ENCODE data around the gene SPTBN4. TPM values are rescaled to one million over a fixed set of nuclear protein-coding genes. Genes with fewer than 3 reads are reported as not detected.

SPTBN4 gene
- total and polyA plus RNA-seq, 10 donors: 0.30 to 2.3 (median 0.66) TPM

GRCh38 chr19:40466219-40466984, 399 bp upstream of the SPTBN4 start:
- Histone ChIP-seq H3K4me3 (peak overlapping the region; percentile 39 to 89 (median 58)), H3K36me3 (no peaks in the 10 kb centered on the region), H3K4me1 (peaks cover 12 to 59% (median 45%) of the 10 kb centered on the region in 6 donors), H3K27me3 (replicated peaks in 1 of 7) (peaks cover 0 to 24% (median 10%) of the 10 kb centered on the region in 7 donors), H3K9me3 (no peaks in the 10 kb centered on the region), H3K27ac (peak overlapping the region in 7 of 8 donors; percentile 17 to 93 (median 84))
- peak; percentile 89 for DNase-seq
- TF ChIP-seq POLR2AphosphoS5 (IDR thresholded peaks at IDR 0.05) (peak in 1 of 3 donors; percentile 7), POLR2A (IDR thresholded peaks at IDR 0.05) (no peak)
- TF ChIP-seq, protein P1, sequence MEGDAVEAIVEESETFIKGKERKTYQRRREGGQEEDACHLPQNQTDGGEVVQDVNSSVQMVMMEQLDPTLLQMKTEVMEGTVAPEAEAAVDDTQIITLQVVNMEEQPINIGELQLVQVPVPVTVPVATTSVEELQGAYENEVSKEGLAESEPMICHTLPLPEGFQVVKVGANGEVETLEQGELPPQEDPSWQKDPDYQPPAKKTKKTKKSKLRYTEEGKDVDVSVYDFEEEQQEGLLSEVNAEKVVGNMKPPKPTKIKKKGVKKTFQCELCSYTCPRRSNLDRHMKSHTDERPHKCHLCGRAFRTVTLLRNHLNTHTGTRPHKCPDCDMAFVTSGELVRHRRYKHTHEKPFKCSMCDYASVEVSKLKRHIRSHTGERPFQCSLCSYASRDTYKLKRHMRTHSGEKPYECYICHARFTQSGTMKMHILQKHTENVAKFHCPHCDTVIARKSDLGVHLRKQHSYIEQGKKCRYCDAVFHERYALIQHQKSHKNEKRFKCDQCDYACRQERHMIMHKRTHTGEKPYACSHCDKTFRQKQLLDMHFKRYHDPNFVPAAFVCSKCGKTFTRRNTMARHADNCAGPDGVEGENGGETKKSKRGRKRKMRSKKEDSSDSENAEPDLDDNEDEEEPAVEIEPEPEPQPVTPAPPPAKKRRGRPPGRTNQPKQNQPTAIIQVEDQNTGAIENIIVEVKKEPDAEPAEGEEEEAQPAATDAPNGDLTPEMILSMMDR (IDR thresholded peaks at IDR 0.05 in 8 of 11, conservative IDR thresholded peaks at IDR 0.05 in 3 of 11): peak in 1 of 11 experiments; percentile 8
- intact Hi-C loops (cut with DNase I; ENCODE audit: low total_unique reads): no loop called here
- WGBS, 5 donors: 9 to 18% (median 15%) methylated on average over 38 to 48 of the region's 48 CpGs

DNA sequence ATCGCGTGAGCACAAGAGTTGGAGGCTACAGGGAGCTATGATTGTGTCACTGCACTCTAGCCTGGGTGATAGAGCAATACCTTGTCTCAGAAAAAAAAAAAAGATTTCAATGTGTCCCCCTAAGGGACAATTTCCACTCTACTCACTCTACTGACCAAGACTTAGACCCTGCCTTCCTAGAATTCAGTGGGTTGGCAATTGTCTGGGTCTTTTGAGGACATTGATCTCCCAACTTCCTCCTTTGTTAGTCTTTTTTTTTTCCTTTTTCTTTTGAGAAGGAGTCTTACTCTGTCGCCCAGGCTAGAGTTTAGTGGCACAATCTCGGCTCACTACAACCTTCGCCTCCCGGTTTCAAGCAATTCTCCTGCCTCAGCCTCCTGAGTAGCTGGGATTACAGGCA, 2.2 kb downstream of the SPTBN4 start:
- DNase-seq: no peak
- intact Hi-C loops (cut with DNase I; ENCODE audit: low total_unique reads): no loop called here
- WGBS, 5 donors: 86 to 93% (median 89%) methylated on average over 6 of the region's 6 CpGs
- Histone ChIP-seq H3K36me3 (no peaks in the 10 kb centered on the region), H3K27ac (no peak overlapping the region), H3K4me1 (peaks cover 12 to 33% (median 32%) of the 10 kb centered on the region in 6 donors), H3K4me3 (no peak overlapping the region), H3K9me3 (no peaks in the 10 kb centered on the region), H3K27me3 (replicated peaks in 1 of 7) (peaks cover 0 to 24% (median 10%) of the 10 kb centered on the region in 7 donors)
- TF ChIP-seq POLR2A (IDR thresholded peaks at IDR 0.05): no peak
- no peak for TF ChIP-seq POLR2AphosphoS5 (IDR thresholded peaks at IDR 0.05)
- TF ChIP-seq, protein P1 (IDR thresholded peaks at IDR 0.05 in 8 of 11, conservative IDR thresholded peaks at IDR 0.05 in 3 of 11): no peak

- peaks cover 0 to 24% (median 10%) of the 10 kb centered on the region in 7 donors for H3K27me3 ChIP-seq (replicated peaks in 1 of 7)
- no peak for TF ChIP-seq POLR2A (IDR thresholded peaks at IDR 0.05)
- no peak for TF ChIP-seq POLR2AphosphoS5 (IDR thresholded peaks at IDR 0.05)
- TF ChIP-seq, protein P1 (IDR thresholded peaks at IDR 0.05 in 8 of 11, conservative IDR thresholded peaks at IDR 0.05 in 3 of 11): no peak
- no peaks in the 10 kb centered on the region for H3K36me3 ChIP-seq
- WGBS, 5 donors: 95 to 98% (median 98%) methylated on average over 3 of the region's 3 CpGs
- intact Hi-C loops (cut with DNase I; ENCODE audit: low total_unique reads): no loop called here
- H3K4me1 ChIP-seq: peaks cover 3 to 15% (median 13%) of the 10 kb centered on the region in 6 donors
- no peak overlapping the region for H3K4me3 ChIP-seq
- no peak for DNase-seq
- no peak overlapping the region for H3K27ac ChIP-seq
- no peaks in the 10 kb centered on the region for H3K9me3 ChIP-seq
These were observed 4.3 kb downstream of the SPTBN4 start for GRCh38 chr19:40471111-40471510.

- H3K4me1 ChIP-seq: peaks cover 0 to 3% (median 2%) of the 10 kb centered on the region in 6 donors
- H3K36me3 ChIP-seq: no peaks in the 10 kb centered on the region
- no peak overlapping the region for H3K4me3 ChIP-seq
- H3K27ac ChIP-seq: no peak overlapping the region
- intact Hi-C loops (cut with DNase I; ENCODE audit: low total_unique reads): no loop called here
- DNase-seq: no peak
- no peaks in the 10 kb centered on the region for H3K9me3 ChIP-seq
- WGBS, 5 donors: 93 to 95% (median 94%) methylated on average over 13 of the region's 13 CpGs
- H3K27me3 ChIP-seq (replicated peaks in 1 of 7): peaks cover 0 to 10% (median 2%) of the 10 kb centered on the region in 7 donors
- TF ChIP-seq POLR2A (IDR thresholded peaks at IDR 0.05) (no peak), POLR2AphosphoS5 (IDR thresholded peaks at IDR 0.05) (no peak)
- TF ChIP-seq, protein P1 (IDR thresholded peaks at IDR 0.05 in 8 of 11, conservative IDR thresholded peaks at IDR 0.05 in 3 of 11): no peak
These were observed 5.7 kb downstream of the SPTBN4 start for GRCh38 chr19:40472516-40472915.
